Ovary (tissue), 3 donors: ENCODE measurements around the gene COX8C.

Experiments used
- CTCF ChIP-seq, 3 donors: fragments of 450-650 bp in 2 of 3; fragments of 200-600 bp in 1 of 3; IDR thresholded peaks; one replicate each; pipeline versions ENCODE4 v1.5.1 to v1.8.0; 2016 to 2022; ENCODE audit warnings: antibody characterized with exemption in 3 of 3, mild to moderate bottlenecking in 1 of 3
- EP300 ChIP-seq: sonication (generic); formaldehyde crosslinking; IDR thresholded peaks from one replicate; pipeline ENCODE4 v1.6.1; 2017; ENCODE audit warnings: antibody characterized with exemption
- POLR2A ChIP-seq: fragments of 450-650 bp; IDR thresholded peaks from one replicate; pipeline ENCODE4 v1.6.1; 2017; ENCODE audit warnings: antibody characterized with exemption, mild to moderate bottlenecking, moderate library complexity
- donor health status: DM: no; HTN: no; CAD: no.

- TF ChIP-seq CTCF (IDR thresholded peaks at IDR 0.05) (no peak), POLR2A (no peak), EP300 (no peak)
These were observed 44.0 kb upstream of the COX8C start for GRCh38 chr14:93302688-93303581.
